BLaER1 treated with 17β-estradiol and CSF1 and Interleukin-3, amounts not matched to agents 10 nM and 100 nM (cell line): ENCODE results near the gene CLTC.
A peak's percentile ranks its signal among the peaks of the same experiment; 100 is the strongest.

ENCODE experiments used
- H3K27ac ChIP-seq, 11 experiments: shearing (Covaris generic); formaldehyde crosslinking; 2 replicates each; pipeline ENCODE4 v1.8.1; 2022
- H3K27me3 ChIP-seq, 11 experiments: shearing (Covaris generic); formaldehyde crosslinking; 2 replicates each; pipeline ENCODE4 v1.8.1; 2022
- H3K36me3 ChIP-seq, 11 experiments: shearing (Covaris generic); formaldehyde crosslinking; 2 replicates each; pipeline ENCODE4 v1.8.1; 2022
- H3K4me1 ChIP-seq, 10 experiments: shearing (Covaris generic); formaldehyde crosslinking; 2 replicates each; pipeline ENCODE4 v1.8.1; 2022
- H3K4me2 ChIP-seq, 11 experiments: shearing (Covaris generic); formaldehyde crosslinking; 2 replicates each; pipeline ENCODE4 v1.8.1; 2022
- H3K4me3 ChIP-seq, 10 experiments: shearing (Covaris generic); formaldehyde crosslinking; 2 replicates each; pipeline ENCODE4 v1.8.1; 2022
- H3K9ac ChIP-seq, 11 experiments: shearing (Covaris generic); formaldehyde crosslinking; 2 replicates each; pipeline ENCODE4 v1.8.1; 2022
- H3K9me3 ChIP-seq, 11 experiments: shearing (Covaris generic); formaldehyde crosslinking; replicated peaks in 1 of 11; 2 replicates each; pipeline ENCODE4 v1.8.1; 2022
- H4K20me1 ChIP-seq, 11 experiments: shearing (Covaris generic); formaldehyde crosslinking; 2 replicates each; pipeline ENCODE4 v1.8.1; 2022
- Cebpa-rat ChIP-seq, 11 experiments: shearing (Covaris generic); IDR thresholded peaks; 2 replicates each; pipeline ENCODE4 v1.8.1; 2022

Gene CLTC

DNA sequence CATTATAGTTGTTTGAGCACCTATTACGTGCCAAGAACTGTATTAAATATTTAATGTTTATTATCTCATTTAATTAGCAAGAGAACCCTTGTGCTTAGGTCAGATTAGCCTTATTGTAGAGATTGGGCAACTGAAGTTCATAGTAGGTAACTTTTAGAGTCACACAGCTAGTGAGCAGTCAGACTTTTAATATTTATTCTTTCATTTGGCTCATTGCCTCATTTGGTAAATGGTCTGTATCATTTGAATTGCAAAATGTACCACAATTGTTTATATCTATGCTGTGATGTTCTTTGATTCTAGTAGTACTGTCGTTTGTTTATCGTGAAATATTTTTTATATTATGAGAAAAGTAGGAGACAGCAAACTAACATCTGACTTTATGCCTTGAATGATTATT lies 7.6 kb downstream of the CLTC start:
- TF ChIP-seq Cebpa-rat (IDR thresholded peaks at IDR 0.05), result no peak
- H3K27me3 ChIP-seq, result no peaks in the 10 kb centered on the region
- peak overlapping the region in 4 of 11 experiments; percentile 41 to 70 (median 54); a peak in 7 of 22 replicates for H3K9ac ChIP-seq
- peak overlapping the region in 6 of 11 experiments; percentile 38 to 84 (median 58); a peak in 11 of 22 replicates for H3K27ac ChIP-seq
- H4K20me1 ChIP-seq, result peaks cover 75 to 100% (median 97%) of the 10 kb centered on the region in 11 experiments
- peak overlapping the region in 3 of 10 experiments; percentile 8 to 36 (median 36); a peak in 5 of 20 replicates for H3K4me3 ChIP-seq
- H3K4me1 ChIP-seq, result peaks cover 43 to 98% (median 60%) of the 10 kb centered on the region in 10 experiments
- peak overlapping the region; percentile 3 to 100 (median 48); a peak in 19 of 22 replicates for H3K4me2 ChIP-seq
- peaks cover 0 to 30% (median 17%) of the 10 kb centered on the region in 11 experiments; a peak in 15 of 22 replicates for H3K9me3 ChIP-seq
- peaks cover 44 to 77% (median 57%) of the 10 kb centered on the region in 11 experiments for H3K36me3 ChIP-seq

DNA sequence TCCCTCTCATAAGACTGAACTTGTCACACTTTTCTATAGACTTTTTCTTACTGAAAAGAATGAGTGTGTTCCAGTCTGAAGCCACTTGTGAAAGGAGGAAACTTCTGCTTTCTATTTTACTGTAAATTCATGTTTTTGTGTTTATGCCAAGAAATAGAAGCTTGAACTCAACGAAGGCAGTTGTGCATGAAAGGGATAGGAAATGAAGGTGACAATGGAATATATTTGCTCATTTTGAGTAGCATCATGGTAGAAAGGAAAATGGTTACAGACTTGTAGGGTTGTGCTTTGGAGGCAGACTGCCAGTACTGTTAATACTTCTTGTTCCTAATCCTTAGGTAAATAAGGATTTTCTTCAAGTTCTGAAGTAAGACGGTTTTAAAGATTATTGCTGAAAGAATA lies 8.1 kb downstream of the CLTC start:
- Histone ChIP-seq H3K4me1 (peaks cover 43 to 100% (median 59%) of the 10 kb centered on the region in 10 experiments), H3K36me3 (peaks cover 44 to 77% (median 57%) of the 10 kb centered on the region in 11 experiments), H3K4me2 (peak overlapping the region; percentile 3 to 100 (median 48); a peak in 15 of 22 replicates), H3K4me3 (peak overlapping the region in 3 of 10 experiments; percentile 8 to 36 (median 36); a peak in 3 of 20 replicates), H3K27ac (peak overlapping the region in 6 of 11 experiments; percentile 38 to 84 (median 58); a peak in 11 of 22 replicates), H3K9me3 (peaks cover 0 to 30% (median 17%) of the 10 kb centered on the region in 11 experiments; a peak in 15 of 22 replicates), H4K20me1 (peaks cover 77 to 100% (median 96%) of the 10 kb centered on the region in 11 experiments), H3K27me3 (no peaks in the 10 kb centered on the region), H3K9ac (peak overlapping the region in 4 of 11 experiments; percentile 41 to 70 (median 54); a peak in 6 of 22 replicates)
- TF ChIP-seq Cebpa-rat (IDR thresholded peaks at IDR 0.05), result no peak

DNA sequence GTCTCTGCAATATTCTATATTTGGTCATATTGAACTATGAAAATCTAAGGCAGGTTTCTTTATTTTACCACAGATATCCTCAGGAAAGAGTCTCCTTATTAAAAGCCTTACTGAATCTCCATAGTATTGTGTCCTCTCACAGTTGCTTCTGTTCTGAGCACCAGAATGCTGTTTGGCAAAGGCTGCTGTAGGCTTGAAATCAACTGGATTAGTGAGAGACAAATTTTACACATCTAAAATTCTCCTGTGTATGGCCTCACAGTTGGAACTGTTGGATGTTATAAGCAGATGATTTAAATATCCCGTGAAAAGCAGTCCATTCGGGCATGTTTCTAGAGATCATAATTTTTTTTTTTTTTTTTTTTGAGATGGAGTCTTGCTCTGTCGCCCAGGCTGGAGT lies 9.5 kb downstream of the CLTC start:
- Histone ChIP-seq H3K9me3 (peaks cover 0 to 30% (median 17%) of the 10 kb centered on the region in 11 experiments; a peak in 15 of 22 replicates), H3K9ac (peak overlapping the region in 1 of 11 experiments; percentile 70; a peak in 2 of 22 replicates), H4K20me1 (peaks cover 79 to 100% (median 95%) of the 10 kb centered on the region in 11 experiments), H3K27me3 (no peaks in the 10 kb centered on the region), H3K4me3 (peak overlapping the region in 1 of 10 experiments; percentile 8; a peak in 1 of 20 replicates), H3K36me3 (peaks cover 38 to 69% (median 53%) of the 10 kb centered on the region in 11 experiments), H3K4me1 (peaks cover 44 to 100% (median 61%) of the 10 kb centered on the region in 10 experiments), H3K27ac (peak overlapping the region in 5 of 11 experiments; percentile 7 to 84 (median 59); a peak in 6 of 22 replicates), H3K4me2 (peak overlapping the region in 3 of 11 experiments; percentile 83 to 100 (median 86); a peak in 6 of 22 replicates)
- TF ChIP-seq Cebpa-rat (IDR thresholded peaks at IDR 0.05), result no peak

DNA sequence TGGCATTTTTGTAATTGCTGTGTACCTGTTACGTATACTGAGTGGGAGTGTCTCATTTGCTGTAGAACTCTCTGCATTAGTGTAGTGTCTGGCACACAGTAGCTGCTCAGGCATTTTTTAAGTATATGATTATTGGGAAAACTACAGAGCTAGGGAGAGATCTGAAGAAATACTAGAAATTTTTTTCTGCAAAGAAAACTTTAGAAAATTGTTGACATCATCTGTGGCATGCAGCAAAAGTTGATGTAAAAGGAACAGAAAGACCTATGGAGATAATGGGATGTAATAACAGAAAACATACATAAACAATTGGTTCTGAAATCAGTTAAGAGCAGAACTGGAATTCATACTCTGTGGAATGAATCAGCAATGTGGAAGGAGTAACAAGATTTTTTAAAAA lies 11.6 kb downstream of the CLTC start:
- peaks cover 56 to 100% (median 66%) of the 10 kb centered on the region in 10 experiments for H3K4me1 ChIP-seq
- peaks cover 74 to 100% (median 94%) of the 10 kb centered on the region in 11 experiments for H4K20me1 ChIP-seq
- TF ChIP-seq Cebpa-rat (IDR thresholded peaks at IDR 0.05), result no peak
- H3K9ac ChIP-seq, result peak overlapping the region in 3 of 11 experiments; percentile 14 to 56 (median 49); a peak in 4 of 22 replicates
- 0 out of 20 replicates have a peak overlapping the region, but pooled peaks of 1 of the 10 experiments have one; percentile 14 for H3K4me3 ChIP-seq
- peaks cover 0 to 30% (median 17%) of the 10 kb centered on the region in 11 experiments; a peak in 15 of 22 replicates for H3K9me3 ChIP-seq
- peak overlapping the region in 4 of 11 experiments; percentile 37 to 84 (median 64); a peak in 7 of 22 replicates for H3K27ac ChIP-seq
- no peaks in the 10 kb centered on the region for H3K27me3 ChIP-seq
- peaks cover 29 to 62% (median 43%) of the 10 kb centered on the region in 11 experiments for H3K36me3 ChIP-seq
- peak overlapping the region in 8 of 11 experiments; percentile 10 to 100 (median 52); a peak in 12 of 22 replicates for H3K4me2 ChIP-seq

DNA sequence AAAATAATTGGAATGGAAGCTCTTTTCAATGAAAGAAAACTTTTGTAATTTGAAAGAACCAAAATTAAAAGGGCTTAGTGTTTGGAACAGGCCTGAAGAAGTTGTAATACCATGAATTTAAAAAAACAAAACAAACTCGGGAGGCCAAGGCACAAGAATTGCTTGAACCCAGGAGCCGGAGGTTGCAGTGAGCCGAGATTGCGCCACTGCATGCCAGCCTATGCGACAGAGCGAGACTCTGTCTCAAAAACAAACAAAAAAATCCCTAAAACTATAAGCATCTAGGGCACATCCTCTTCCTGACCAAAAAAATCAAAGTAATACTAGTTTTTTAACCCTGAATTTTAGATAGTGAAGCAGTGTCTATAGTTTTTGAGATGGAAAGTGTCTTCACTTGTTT lies 12.7 kb downstream of the CLTC start:
- Histone ChIP-seq H3K4me2 (peak overlapping the region; percentile 31 to 100 (median 57); a peak in 19 of 22 replicates), H3K4me1 (peaks cover 44 to 99% (median 56%) of the 10 kb centered on the region in 10 experiments), H3K4me3 (no peak overlapping the region), H4K20me1 (peaks cover 65 to 99% (median 90%) of the 10 kb centered on the region in 11 experiments), H3K9ac (peak overlapping the region in 3 of 11 experiments; percentile 26 to 83 (median 74); a peak in 5 of 22 replicates), H3K27ac (peak overlapping the region in 6 of 11 experiments; percentile 13 to 86 (median 74); a peak in 11 of 22 replicates), H3K36me3 (peaks cover 32 to 58% (median 47%) of the 10 kb centered on the region in 11 experiments), H3K9me3 (peaks cover 0 to 30% (median 17%) of the 10 kb centered on the region in 11 experiments; a peak in 15 of 22 replicates), H3K27me3 (no peaks in the 10 kb centered on the region)
- TF ChIP-seq Cebpa-rat (IDR thresholded peaks at IDR 0.05), result peak in 3 of 11 experiments; percentile 37 to 51 (median 37); a peak in 3 of 22 replicates

DNA sequence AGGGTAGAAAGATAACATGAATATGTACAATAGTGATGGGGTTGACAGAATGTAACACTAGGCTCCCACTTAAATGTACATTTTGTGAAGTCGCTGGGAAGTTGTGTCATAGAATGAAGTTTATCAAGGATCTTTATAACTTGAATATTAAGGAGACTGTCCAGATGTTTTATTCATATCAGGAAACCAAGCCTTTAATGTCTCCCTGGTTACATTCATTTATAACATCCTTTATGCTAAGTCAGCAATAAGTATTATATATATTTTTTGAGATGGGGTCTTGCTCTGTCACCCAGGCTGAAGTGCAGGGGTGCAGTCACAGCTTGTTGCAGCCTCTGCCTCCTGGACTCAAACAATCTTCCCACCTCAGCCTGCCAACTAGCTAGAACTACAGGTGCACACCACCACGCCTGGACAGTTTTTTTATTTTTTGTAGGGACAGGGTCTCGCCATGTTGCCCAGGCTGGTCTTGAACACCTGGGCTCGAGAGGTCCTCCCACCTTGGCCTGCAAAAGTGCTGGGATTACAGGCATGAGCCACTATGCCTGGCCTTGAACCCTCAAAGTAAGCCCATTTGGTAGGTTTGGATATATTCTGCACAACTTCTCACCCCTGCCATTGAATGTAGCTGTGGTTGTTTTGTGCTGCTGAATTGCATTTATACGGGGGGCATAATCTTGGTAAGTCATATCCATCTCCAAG lies 14.1 kb downstream of the CLTC start:
- Histone ChIP-seq H3K4me1 (peaks cover 50 to 99% (median 57%) of the 10 kb centered on the region in 10 experiments), H3K9ac (peak overlapping the region in 4 of 11 experiments; percentile 53 to 83 (median 69); a peak in 8 of 22 replicates), H3K4me3 (peak overlapping the region in 3 of 10 experiments; percentile 24 to 45 (median 43); a peak in 6 of 20 replicates), H3K36me3 (peaks cover 25 to 50% (median 40%) of the 10 kb centered on the region in 11 experiments), H4K20me1 (peaks cover 61 to 99% (median 90%) of the 10 kb centered on the region in 11 experiments), H3K9me3 (peaks cover 0 to 23% (median 13%) of the 10 kb centered on the region in 11 experiments; a peak in 15 of 22 replicates), H3K27me3 (no peaks in the 10 kb centered on the region), H3K27ac (peak overlapping the region in 4 of 11 experiments; percentile 72 to 86 (median 80); a peak in 8 of 22 replicates), H3K4me2 (peak overlapping the region; percentile 42 to 100 (median 65))
- TF ChIP-seq Cebpa-rat (IDR thresholded peaks at IDR 0.05), result no peak

DNA sequence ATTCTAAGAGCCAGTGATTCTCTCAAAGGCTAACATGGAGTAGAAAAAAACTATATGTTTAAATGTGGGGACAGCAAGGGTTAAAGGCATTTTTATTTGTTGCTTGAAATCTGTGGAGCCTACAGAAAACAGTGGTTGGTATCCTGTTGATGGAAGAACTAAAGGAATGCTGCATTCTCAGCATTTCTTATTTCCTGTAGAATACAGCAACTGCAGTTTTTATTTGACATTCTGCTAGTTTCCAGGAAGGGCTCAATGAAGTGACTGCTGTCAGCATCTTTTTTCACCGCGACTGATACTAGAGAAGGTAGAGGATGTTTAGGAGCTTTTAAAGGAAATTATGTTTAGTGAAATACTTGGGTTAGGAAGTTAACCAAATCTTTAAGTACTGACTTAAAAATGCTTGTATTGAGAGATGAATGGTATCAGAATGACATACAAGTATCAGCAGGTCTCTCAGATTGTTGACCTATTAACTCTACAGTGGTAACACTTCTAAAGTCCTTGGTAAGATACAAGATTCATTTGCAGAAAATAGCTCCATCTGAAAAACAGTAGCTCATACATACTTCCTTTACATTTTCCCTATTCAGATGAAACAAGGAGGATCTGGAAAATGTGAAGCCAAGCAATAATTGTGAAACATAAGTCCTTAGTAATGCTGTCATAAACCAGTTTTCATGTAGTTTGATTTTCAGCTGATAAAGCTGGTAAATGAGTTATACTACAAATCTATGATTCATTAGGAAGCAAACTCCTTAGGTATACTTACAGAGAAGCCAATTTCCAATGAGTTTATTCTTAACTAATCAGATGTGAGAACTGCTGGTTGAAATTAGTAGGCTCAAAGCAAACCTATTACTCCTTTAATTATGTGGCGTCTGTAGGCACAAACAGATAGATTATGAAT lies 15.2 kb downstream of the CLTC start:
- Histone ChIP-seq H3K9me3 (peaks cover 0 to 12% (median 6%) of the 10 kb centered on the region in 11 experiments; a peak in 15 of 22 replicates), H3K27ac (peak overlapping the region in 5 of 11 experiments; percentile 35 to 86 (median 77); a peak in 8 of 22 replicates), H3K36me3 (peaks cover 14 to 39% (median 29%) of the 10 kb centered on the region in 11 experiments), H3K27me3 (no peaks in the 10 kb centered on the region), H3K4me2 (peak overlapping the region; percentile 42 to 100 (median 65); a peak in 19 of 22 replicates), H3K4me1 (peaks cover 60 to 99% (median 65%) of the 10 kb centered on the region in 10 experiments), H3K9ac (peak overlapping the region in 4 of 11 experiments; percentile 53 to 83 (median 69); a peak in 8 of 22 replicates), H4K20me1 (peaks cover 61 to 100% (median 96%) of the 10 kb centered on the region in 11 experiments), H3K4me3 (peak overlapping the region in 3 of 10 experiments; percentile 24 to 45 (median 43); a peak in 5 of 20 replicates)
- TF ChIP-seq Cebpa-rat (IDR thresholded peaks at IDR 0.05), result no peak
